Endothelial cell of umbilical vein (primary cell): ENCODE measurements around the gene INHBB.

ENCODE experiments used
- CTCF ChIP-seq, 2 donors: IDR thresholded peaks; 1 replicate in 1 of 2; 2 replicates in 1 of 2; pipeline ENCODE4 v1.5.1; 2011; ENCODE audit warnings: low read length in 2 of 2, mild to moderate bottlenecking in 2 of 2, moderate library complexity in 2 of 2, control low read depth in 1 of 2, inconsistent platforms in 1 of 2, low read depth in 1 of 2; ENCODE audit not compliant: insufficient read depth in 1 of 2; ENCODE audit errors: extremely low read depth in 1 of 2
- MYC ChIP-seq: IDR thresholded peaks from one replicate; pipeline ENCODE4 v1.6.1; 2011; ENCODE audit warnings: mild to moderate bottlenecking, low read depth, low read length

GRCh38 chr2:120312076-120312475 is 33.9 kb upstream of the INHBB start:
- TF ChIP-seq CTCF (IDR thresholded peaks at IDR 0.05; ENCODE audit: extremely low read depth in 1 of 2, insufficient read depth in 1 of 2, low read depth in 1 of 2, low read length in 2 of 2): no peak
- TF ChIP-seq MYC: no peak
